ENCODE results near the gene TMEM250.

DNA sequence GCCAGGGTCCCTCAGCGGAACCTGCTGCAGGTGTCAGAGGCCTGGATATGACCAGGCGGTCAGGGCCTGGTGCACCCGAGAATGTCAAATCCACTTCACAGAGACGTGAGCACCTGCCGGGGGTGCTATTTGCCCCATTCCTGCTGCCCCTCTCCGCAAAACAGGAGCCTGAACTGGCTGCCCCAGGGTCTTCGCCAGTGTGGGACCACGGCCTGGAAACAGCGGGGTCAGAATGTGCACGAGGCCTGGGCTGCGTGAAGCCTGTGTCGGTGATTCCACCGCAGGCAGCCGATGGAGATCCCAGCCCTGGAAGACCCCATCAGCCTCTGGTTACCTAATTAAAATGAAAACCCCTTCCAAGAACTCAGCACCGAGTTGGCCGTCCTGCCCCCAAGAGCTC lies 41.2 kb upstream of the TMEM250 start:
- TF ChIP-seq, protein P1, sequence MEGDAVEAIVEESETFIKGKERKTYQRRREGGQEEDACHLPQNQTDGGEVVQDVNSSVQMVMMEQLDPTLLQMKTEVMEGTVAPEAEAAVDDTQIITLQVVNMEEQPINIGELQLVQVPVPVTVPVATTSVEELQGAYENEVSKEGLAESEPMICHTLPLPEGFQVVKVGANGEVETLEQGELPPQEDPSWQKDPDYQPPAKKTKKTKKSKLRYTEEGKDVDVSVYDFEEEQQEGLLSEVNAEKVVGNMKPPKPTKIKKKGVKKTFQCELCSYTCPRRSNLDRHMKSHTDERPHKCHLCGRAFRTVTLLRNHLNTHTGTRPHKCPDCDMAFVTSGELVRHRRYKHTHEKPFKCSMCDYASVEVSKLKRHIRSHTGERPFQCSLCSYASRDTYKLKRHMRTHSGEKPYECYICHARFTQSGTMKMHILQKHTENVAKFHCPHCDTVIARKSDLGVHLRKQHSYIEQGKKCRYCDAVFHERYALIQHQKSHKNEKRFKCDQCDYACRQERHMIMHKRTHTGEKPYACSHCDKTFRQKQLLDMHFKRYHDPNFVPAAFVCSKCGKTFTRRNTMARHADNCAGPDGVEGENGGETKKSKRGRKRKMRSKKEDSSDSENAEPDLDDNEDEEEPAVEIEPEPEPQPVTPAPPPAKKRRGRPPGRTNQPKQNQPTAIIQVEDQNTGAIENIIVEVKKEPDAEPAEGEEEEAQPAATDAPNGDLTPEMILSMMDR (conservative IDR thresholded peaks at IDR 0.05): no peak
- no peak for TF ChIP-seq ZFX (IDR thresholded peaks at IDR 0.05)
